T-helper 17 cell (primary cell): ENCODE measurements around the gene PGPEP1. TPM values are rescaled to one million over a fixed set of nuclear protein-coding genes. Genes with fewer than 3 reads are reported as not detected.
"Not testable (repeated sequence)": the region's sequence is repeated elsewhere in the genome, so short reads cannot be mapped to it uniquely, and the experiment has no call there.

Experiments
- ATAC-seq: fragments of 150-1000 bp; cut with Tn5 transposase; 2 replicates; pipeline ENCODE4 v1.10.0; 2021; ENCODE audit warnings: mild to moderate bottlenecking, moderate library complexity
- DNase-seq, 3 donors: peaks; one replicate each; pipeline versions ENCODE4 v3.0.0 to v3.0.0-alpha.2; 2020 to 2021
- H3K9me3 ChIP-seq: one replicate; pipeline ENCODE4 v1.7.0; 2013; ENCODE audit warnings: low read length, mild to moderate bottlenecking; ENCODE audit not compliant: control insufficient read depth, poor library complexity, severe bottlenecking
- H3K27ac Mint-ChIP-seq: one replicate; pipeline ENCODE4 v1.8.0; 2022; ENCODE audit warnings: mild to moderate bottlenecking, moderate library complexity, mixed read lengths
- H3K27me3 Mint-ChIP-seq: one replicate; pipeline ENCODE4 v1.8.0; 2022; ENCODE audit warnings: mixed read lengths
- H3K36me3 Mint-ChIP-seq: one replicate; pipeline ENCODE4 v1.8.0; 2022; ENCODE audit warnings: low read depth, mixed read lengths
- H3K4me1 Mint-ChIP-seq: one replicate; pipeline ENCODE4 v1.8.0; 2022; ENCODE audit warnings: mild to moderate bottlenecking, mixed read lengths
- H3K4me3 Mint-ChIP-seq: one replicate; pipeline ENCODE4 v1.8.0; 2022; ENCODE audit warnings: mild to moderate bottlenecking, moderate library complexity, mixed read lengths
- total RNA-seq, 4 donors: library from RNA in 2 of 4; stranded (reverse) in 2 of 4; gene quantifications; one replicate each; pipeline ENCODE4 v1.2.3 and lab custom pipeline; 2022 to 2026

The PGPEP1 gene
- total RNA-seq, 2 donors from 2014 or later: 22.0 to 28.3 TPM

GRCh38 chr19:18311502-18312091, 28.8 kb upstream of the PGPEP1 start:
- H3K9me3 ChIP-seq: no peaks in the 10 kb centered on the region
- no peak overlapping the region for H3K4me3 Mint-ChIP-seq
- peaks cover 15% of the 10 kb centered on the region for H3K4me1 Mint-ChIP-seq
- no peak overlapping the region for H3K27ac Mint-ChIP-seq
- no peaks in the 10 kb centered on the region for H3K27me3 Mint-ChIP-seq
- ATAC-seq (no peak), DNase-seq (no peak)
- no peaks in the 10 kb centered on the region for H3K36me3 Mint-ChIP-seq

GRCh38 chr19:18312092-18312534, 28.3 kb upstream of the PGPEP1 start:
- Mint-ChIP-seq H3K27ac (no peak overlapping the region), H3K36me3 (no peaks in the 10 kb centered on the region), H3K4me3 (no peak overlapping the region), H3K27me3 (no peaks in the 10 kb centered on the region), H3K4me1 (peaks cover 11% of the 10 kb centered on the region)
- DNase-seq: no peak
- no peak for ATAC-seq
- no peaks in the 10 kb centered on the region for H3K9me3 ChIP-seq

- Mint-ChIP-seq H3K27me3 (no peaks in the 10 kb centered on the region), H3K36me3 (no peaks in the 10 kb centered on the region), H3K27ac (no peak overlapping the region), H3K4me3 (no peak overlapping the region), H3K4me1 (peaks cover 12% of the 10 kb centered on the region)
- ATAC-seq (no peak), DNase-seq (no peak)
- H3K9me3 ChIP-seq: no peaks in the 10 kb centered on the region
Observed at GRCh38 chr19:18313398-18313797, 27.0 kb upstream of the PGPEP1 start.

GRCh38 chr19:18317961-18318800, 22.2 kb upstream of the PGPEP1 start:
- H3K4me1 Mint-ChIP-seq: peaks cover 36% of the 10 kb centered on the region
- no peaks in the 10 kb centered on the region for H3K36me3 Mint-ChIP-seq
- peak overlapping the region; percentile 93 for H3K27ac Mint-ChIP-seq
- H3K9me3 ChIP-seq: no peaks in the 10 kb centered on the region
- peak overlapping the region; percentile 68 for H3K4me3 Mint-ChIP-seq
- DNase-seq (peak in 2 of 3 donors; percentile 37), ATAC-seq (peak; percentile 54)
- no peaks in the 10 kb centered on the region for H3K27me3 Mint-ChIP-seq

GRCh38 chr19:18319591-18320135, 20.7 kb upstream of the PGPEP1 start:
- H3K36me3 Mint-ChIP-seq: no peaks in the 10 kb centered on the region
- peak overlapping the region; percentile 64 for H3K4me3 Mint-ChIP-seq
- ATAC-seq (no peak), DNase-seq (no peak)
- peak overlapping the region; percentile 82 for H3K27ac Mint-ChIP-seq
- no peaks in the 10 kb centered on the region for H3K9me3 ChIP-seq
- H3K4me1 Mint-ChIP-seq: peaks cover 40% of the 10 kb centered on the region
- no peaks in the 10 kb centered on the region for H3K27me3 Mint-ChIP-seq

GRCh38 chr19:18320865-18321733, 19.3 kb upstream of the PGPEP1 start:
- ATAC-seq (no peak), DNase-seq (no peak)
- Mint-ChIP-seq H3K36me3 (no peaks in the 10 kb centered on the region), H3K4me1 (peaks cover 36% of the 10 kb centered on the region), H3K27ac (peak overlapping the region; percentile 91), H3K27me3 (no peaks in the 10 kb centered on the region), H3K4me3 (peak overlapping the region; percentile 83)
- H3K9me3 ChIP-seq: no peaks in the 10 kb centered on the region

GRCh38 chr19:18321734-18322102, 18.7 kb upstream of the PGPEP1 start:
- Mint-ChIP-seq H3K27ac (peak overlapping the region; percentile 91), H3K27me3 (no peaks in the 10 kb centered on the region), H3K36me3 (no peaks in the 10 kb centered on the region), H3K4me3 (peak overlapping the region; percentile 83), H3K4me1 (peaks cover 36% of the 10 kb centered on the region)
- H3K9me3 ChIP-seq: no peaks in the 10 kb centered on the region
- no peak for DNase-seq
- no peak for ATAC-seq

GRCh38 chr19:18322318-18322758, 18.1 kb upstream of the PGPEP1 start:
- ATAC-seq: no peak
- Mint-ChIP-seq H3K4me1 (peaks cover 36% of the 10 kb centered on the region), H3K36me3 (no peaks in the 10 kb centered on the region), H3K27me3 (no peaks in the 10 kb centered on the region), H3K27ac (peak overlapping the region; percentile 91), H3K4me3 (peak overlapping the region; percentile 83)
- no peak for DNase-seq
- H3K9me3 ChIP-seq: no peaks in the 10 kb centered on the region

- peak within 1 kb of the TSS; percentile 83 for H3K4me3 Mint-ChIP-seq
- peaks cover 33% of the 10 kb centered on the region for H3K4me1 Mint-ChIP-seq
- no peaks in the 10 kb centered on the region for H3K9me3 ChIP-seq
- DNase-seq (peak; percentile 98 to 99 (median 98)), ATAC-seq (peak; percentile 95)
- H3K27me3 Mint-ChIP-seq: no peaks in the 10 kb centered on the region
- no peaks in the 10 kb centered on the region for H3K36me3 Mint-ChIP-seq
- peak within 1 kb of the TSS; percentile 91 for H3K27ac Mint-ChIP-seq
Observed at GRCh38 chr19:18322759-18323460, 17.5 kb upstream of the PGPEP1 start, which contains the start of gene LSM4. Gene LSM4 (minus strand): TSS chr19:18323076. CDS start chr19:18323020, 56 bp downstream.

- not testable (repeated sequence) for ATAC-seq, DNase-seq, H3K27me3 Mint-ChIP-seq, H3K36me3 Mint-ChIP-seq, H3K4me3 Mint-ChIP-seq, H3K9me3 ChIP-seq
- Mint-ChIP-seq H3K4me1 (peaks cover 31% of the 10 kb centered on the region), H3K27ac (peak overlapping the region; percentile 91)
Observed at GRCh38 chr19:18324373-18324731, 16.0 kb upstream of the PGPEP1 start.

GRCh38 chr19:18326772-18327171, 13.6 kb upstream of the PGPEP1 start:
- Mint-ChIP-seq H3K27me3 (no peaks in the 10 kb centered on the region), H3K4me3 (no peak overlapping the region), H3K4me1 (peaks cover 19% of the 10 kb centered on the region), H3K36me3 (no peaks in the 10 kb centered on the region), H3K27ac (no peak overlapping the region)
- no peaks in the 10 kb centered on the region for H3K9me3 ChIP-seq
- DNase-seq (no peak), ATAC-seq (no peak)

- Mint-ChIP-seq H3K27ac (no peak overlapping the region), H3K4me1 (peaks cover 7% of the 10 kb centered on the region), H3K36me3 (no peaks in the 10 kb centered on the region), H3K27me3 (no peaks in the 10 kb centered on the region), H3K4me3 (peak overlapping the region; percentile 70)
- peak; percentile 98 for ATAC-seq
- DNase-seq: peak; percentile 56 to 78 (median 77)
- H3K9me3 ChIP-seq: no peaks in the 10 kb centered on the region
Observed at GRCh38 chr19:18328340-18329034, 11.9 kb upstream of the PGPEP1 start.
